Stimulated activated naive CD8-positive, alpha-beta T cell treated with anti-CD3 and anti-CD28 coated beads, Interleukin-15, Interleukin-2, amounts not matched to agents 100 ng/mL and 50 ng/mL, for 24 hours (primary cell): Measurements from ENCODE around the gene TAB2.

Experiments used
- H3K27ac Mint-ChIP-seq: one replicate; pipeline ENCODE4 v1.8.0; 2021; ENCODE audit warnings: mild to moderate bottlenecking, mixed read lengths
- H3K27me3 Mint-ChIP-seq: one replicate; pipeline ENCODE4 v1.8.0; 2021; ENCODE audit warnings: mixed read lengths
- H3K36me3 Mint-ChIP-seq: one replicate; pipeline ENCODE4 v1.8.0; 2021; ENCODE audit warnings: low read depth, mixed read lengths
- H3K4me1 Mint-ChIP-seq: one replicate; pipeline ENCODE4 v1.8.0; 2021; ENCODE audit warnings: low read depth, mixed read lengths
- H3K4me3 Mint-ChIP-seq: one replicate; pipeline ENCODE4 v1.8.0; 2021; ENCODE audit warnings: mild to moderate bottlenecking, mixed read lengths
- H3K9me3 Mint-ChIP-seq: one replicate; pipeline ENCODE4 v1.8.0; 2021; ENCODE audit warnings: mixed read lengths

TAB2 gene, protein sequence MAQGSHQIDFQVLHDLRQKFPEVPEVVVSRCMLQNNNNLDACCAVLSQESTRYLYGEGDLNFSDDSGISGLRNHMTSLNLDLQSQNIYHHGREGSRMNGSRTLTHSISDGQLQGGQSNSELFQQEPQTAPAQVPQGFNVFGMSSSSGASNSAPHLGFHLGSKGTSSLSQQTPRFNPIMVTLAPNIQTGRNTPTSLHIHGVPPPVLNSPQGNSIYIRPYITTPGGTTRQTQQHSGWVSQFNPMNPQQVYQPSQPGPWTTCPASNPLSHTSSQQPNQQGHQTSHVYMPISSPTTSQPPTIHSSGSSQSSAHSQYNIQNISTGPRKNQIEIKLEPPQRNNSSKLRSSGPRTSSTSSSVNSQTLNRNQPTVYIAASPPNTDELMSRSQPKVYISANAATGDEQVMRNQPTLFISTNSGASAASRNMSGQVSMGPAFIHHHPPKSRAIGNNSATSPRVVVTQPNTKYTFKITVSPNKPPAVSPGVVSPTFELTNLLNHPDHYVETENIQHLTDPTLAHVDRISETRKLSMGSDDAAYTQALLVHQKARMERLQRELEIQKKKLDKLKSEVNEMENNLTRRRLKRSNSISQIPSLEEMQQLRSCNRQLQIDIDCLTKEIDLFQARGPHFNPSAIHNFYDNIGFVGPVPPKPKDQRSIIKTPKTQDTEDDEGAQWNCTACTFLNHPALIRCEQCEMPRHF

DNA sequence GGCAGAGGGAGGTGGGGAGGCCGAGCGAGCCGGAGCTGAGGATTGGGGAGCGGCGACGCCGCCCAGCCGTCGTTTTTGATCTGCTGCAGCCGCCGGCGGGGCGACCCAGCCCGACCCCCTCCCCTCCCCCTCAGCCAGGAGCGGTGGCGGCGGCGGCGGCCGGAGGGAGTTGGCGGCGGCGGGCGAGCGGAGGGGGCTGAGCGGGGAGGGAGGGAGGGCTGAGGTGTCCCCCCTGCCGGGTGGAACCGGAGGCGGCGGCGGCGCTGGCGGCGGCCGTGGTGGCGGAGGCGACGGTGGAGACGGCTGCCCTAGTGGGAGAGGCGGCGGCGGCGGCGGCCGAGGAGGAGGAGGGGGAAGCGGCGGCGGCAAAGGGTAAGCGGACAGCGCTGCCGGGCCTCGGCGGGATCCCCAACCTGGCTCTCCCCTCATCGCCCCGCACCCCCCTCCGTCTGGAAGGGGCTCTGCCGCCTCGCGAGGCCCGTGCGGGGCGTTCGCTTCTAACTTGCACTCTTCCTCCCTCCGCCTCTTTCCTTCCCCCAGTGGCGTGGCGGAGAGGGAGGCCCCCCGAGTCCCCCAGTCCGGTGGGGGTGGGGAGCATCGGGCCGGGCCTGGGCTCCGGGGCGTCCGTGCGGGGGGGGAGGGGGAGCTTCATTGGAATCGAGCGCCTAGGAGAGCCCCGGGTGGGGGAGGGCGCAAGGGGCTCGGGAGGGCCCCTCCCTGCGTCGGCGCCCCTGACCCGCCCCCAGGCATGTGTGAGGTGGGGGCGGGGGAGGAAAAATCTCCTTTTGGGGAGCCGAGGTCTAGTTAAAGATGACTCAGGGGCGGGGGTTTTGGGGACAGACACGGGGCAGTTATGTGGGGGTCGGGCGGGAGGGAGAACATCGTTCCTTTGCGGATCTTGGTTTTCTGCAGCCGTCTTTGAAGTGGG, at the start of gene TAB2:
Gene TAB2 (plus strand): TSS at position 69 of the 928 bp plus-strand sequence. CDS start 52,286 bp downstream, outside the sequence.
- Mint-ChIP-seq H3K27ac (peak within 1 kb of the TSS; percentile 97), H3K36me3 (peaks cover 14% of the 10 kb centered on the region), H3K4me1 (peaks cover 60% of the 10 kb centered on the region)

DNA sequence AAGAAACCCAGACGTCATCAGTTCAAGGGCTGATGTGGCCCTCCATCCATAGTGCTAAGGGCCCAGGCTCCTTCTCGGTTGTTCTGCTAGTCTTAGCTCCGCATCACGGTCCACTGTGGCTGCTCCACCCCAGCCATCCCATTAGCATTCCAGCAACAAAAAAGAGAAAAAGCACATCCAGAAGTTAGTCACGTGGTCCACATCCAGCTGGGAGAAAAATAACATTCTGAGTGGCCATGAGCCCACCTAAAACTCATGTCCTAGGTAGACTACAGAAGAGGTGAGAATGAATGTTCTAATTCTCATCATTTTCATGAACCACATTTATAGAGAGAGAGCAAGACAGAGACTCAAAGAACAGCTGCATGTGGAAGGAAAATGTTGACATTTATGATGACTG, 49.4 kb upstream of the TAB2 start:
- Mint-ChIP-seq H3K27me3 (no peaks in the 10 kb centered on the region), H3K4me1 (peaks cover 60% of the 10 kb centered on the region), H3K36me3 (no peaks in the 10 kb centered on the region), H3K27ac (no peak overlapping the region), H3K9me3 (no peaks in the 10 kb centered on the region), H3K4me3 (no peak overlapping the region)

More for the DNA sequence above, at the start of gene TAB2:
- peak within 1 kb of the TSS; percentile 91 for H3K4me3 Mint-ChIP-seq
- peaks cover 3% of the 10 kb centered on the region for H3K9me3 Mint-ChIP-seq
- H3K27me3 Mint-ChIP-seq = no peaks in the 10 kb centered on the region

DNA sequence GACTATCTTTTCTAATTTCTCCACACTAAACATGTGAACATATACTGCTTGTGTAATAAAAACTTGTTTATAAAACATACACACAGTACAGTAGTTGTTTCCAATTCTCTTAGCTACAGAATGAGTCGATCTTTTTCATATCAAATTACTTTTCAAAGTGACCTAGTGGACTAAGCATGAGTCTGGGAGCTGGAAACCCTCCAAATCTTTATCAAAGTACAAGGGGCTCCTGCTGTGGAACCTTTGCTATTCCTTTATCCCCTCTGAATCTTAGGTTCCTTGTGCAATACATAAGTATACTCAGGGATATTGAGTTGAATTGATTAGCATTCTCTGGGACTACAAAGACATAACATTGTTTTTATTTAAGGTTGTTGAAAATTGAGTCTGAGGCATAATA, 48.7 kb upstream of the TAB2 start:
- Mint-ChIP-seq H3K4me1 (peaks cover 66% of the 10 kb centered on the region), H3K36me3 (no peaks in the 10 kb centered on the region), H3K27ac (no peak overlapping the region)

DNA sequence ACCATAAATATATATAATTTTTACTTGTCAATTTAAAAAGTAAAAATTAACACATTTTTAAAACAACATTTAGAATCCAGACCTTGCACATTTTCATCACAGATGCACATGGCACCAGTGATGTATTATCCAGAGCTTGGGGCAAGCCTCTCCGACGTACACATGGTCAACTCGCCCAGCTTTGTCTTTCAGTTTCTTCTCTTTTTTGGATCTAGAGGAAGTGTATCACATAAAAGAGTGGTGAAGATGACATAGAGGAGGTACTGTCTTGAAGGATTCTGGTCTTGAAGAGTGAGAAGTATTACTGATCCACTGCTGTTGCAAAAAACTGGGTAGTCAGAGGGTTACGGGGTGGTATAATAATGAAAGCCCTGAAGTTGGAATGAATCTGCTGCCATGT, 46.9 kb upstream of the TAB2 start:
- Mint-ChIP-seq H3K27me3 (no peaks in the 10 kb centered on the region), H3K4me1 (peaks cover 62% of the 10 kb centered on the region), H3K4me3 (no peak overlapping the region), H3K9me3 (peaks cover 1% of the 10 kb centered on the region), H3K27ac (peak overlapping the region; percentile 50), H3K36me3 (no peaks in the 10 kb centered on the region)

More for the DNA sequence above, 48.7 kb upstream of the TAB2 start:
- H3K27me3 Mint-ChIP-seq = no peaks in the 10 kb centered on the region
- no peaks in the 10 kb centered on the region for H3K9me3 Mint-ChIP-seq
- H3K4me3 Mint-ChIP-seq = no peak overlapping the region

DNA sequence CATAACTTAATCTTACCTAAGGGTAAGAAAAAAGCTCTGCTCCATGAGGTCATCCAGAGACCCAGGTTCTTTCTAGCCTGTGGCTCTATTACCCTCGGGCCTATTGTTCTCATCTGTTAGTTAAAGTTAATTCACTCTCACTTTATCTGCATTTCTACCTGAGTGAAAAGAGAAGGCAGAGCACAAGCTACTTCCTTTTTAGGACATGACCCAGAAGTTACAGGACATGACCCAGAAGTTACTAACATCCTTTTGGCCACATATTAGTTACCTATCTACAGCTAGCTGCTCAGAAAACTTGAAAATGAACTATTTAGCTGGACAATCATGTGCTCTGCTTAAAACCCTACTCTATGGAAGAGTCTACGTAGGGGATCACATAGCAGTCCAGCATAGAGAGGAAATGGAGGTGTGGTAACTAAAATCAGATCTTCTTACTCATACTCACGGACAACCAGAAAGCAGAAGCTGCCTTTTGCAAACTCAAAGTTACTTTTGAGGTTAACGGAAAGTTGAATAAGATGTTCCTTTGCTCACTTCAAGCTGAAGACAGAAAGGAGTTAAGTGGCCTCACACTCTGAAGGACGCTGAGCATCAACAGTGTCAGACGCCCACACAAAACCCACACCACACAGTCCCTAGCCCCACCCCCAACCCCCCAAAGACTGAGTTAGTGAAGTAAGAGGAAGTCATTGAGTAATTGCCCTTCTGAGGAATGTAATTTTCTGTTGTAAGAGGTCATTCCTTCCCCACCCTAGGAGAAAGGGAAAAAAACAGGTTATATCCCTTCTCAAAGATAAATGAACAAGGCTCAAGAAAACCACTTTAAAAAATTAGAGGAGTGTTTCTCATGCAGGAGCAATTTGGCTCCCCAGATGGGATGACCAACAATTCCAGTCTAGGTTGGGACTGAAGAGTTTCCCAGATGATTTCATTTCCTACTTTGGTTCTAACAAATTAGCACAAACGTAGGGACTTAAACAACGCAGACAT, 45.9 kb upstream of the TAB2 start:
- Mint-ChIP-seq H3K27me3 (no peaks in the 10 kb centered on the region), H3K4me1 (peaks cover 53% of the 10 kb centered on the region), H3K36me3 (no peaks in the 10 kb centered on the region), H3K4me3 (peak overlapping the region; percentile 62), H3K27ac (peak overlapping the region; percentile 93), H3K9me3 (peaks cover 3% of the 10 kb centered on the region)

DNA sequence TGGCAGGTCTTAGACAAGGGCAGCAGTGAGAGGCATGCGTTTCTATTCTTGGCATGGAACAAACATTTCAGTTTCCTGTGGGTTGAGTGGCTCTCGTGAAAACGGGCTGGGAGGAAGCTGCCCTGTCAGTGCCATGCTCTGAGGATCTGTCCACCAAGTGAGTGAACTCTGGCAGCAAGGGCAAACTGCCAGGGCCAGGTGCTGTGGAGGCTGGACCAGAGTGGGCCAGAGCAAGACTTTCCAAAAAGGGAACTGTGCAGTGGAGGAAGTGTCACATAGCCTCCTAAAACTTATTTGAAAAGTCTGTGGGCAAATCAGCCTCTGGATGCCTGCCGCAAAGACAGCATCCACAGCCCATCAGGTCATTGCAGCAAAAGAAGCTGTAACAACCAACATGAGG, 44.2 kb upstream of the TAB2 start:
- Mint-ChIP-seq H3K27me3 (no peaks in the 10 kb centered on the region), H3K36me3 (no peaks in the 10 kb centered on the region), H3K4me3 (no peak overlapping the region), H3K9me3 (peaks cover 3% of the 10 kb centered on the region), H3K27ac (peak overlapping the region; percentile 61), H3K4me1 (peaks cover 59% of the 10 kb centered on the region)

DNA sequence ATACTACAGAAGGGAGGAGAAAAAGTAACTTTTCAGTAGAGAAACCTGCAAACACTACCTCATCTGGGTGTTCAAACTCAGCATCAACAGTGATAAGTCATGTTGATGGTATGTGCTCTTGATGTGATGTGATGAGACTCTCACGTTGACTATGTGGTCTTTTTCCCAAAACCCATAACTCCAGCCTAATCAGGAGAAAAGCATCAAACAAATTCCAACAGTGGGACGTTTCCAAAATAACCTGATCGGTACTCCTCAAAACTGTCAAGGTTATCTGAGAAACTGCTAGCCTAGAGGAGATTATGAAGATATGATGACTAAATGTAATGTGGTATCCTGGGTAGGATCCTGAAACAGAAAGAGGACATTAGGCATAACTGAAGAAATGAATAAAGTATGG, 41.9 kb upstream of the TAB2 start:
- peaks cover 67% of the 10 kb centered on the region for H3K4me1 Mint-ChIP-seq
- H3K9me3 Mint-ChIP-seq = peaks cover 7% of the 10 kb centered on the region
- no peaks in the 10 kb centered on the region for H3K27me3 Mint-ChIP-seq
- H3K27ac Mint-ChIP-seq = no peak overlapping the region
- H3K4me3 Mint-ChIP-seq = no peak overlapping the region
- no peaks in the 10 kb centered on the region for H3K36me3 Mint-ChIP-seq

DNA sequence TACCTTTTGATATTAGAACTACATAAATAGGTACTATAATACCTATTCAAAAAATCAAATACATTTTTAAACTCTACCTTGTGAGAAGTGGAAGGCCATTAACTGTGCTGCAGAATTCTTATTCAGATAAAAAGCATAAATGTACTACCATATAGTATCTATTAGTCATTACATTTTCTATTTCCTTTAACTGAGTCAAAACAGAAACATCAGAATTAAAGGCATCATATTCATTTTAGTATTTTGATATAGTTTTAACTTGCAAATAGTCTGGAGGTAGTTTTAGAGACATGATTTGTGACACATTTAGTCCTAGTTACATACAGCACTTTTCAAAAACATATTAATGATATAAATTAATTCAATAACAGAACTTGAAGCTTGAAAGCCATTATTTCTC, 39.9 kb upstream of the TAB2 start:
- no peak overlapping the region for H3K27ac Mint-ChIP-seq
- peaks cover 47% of the 10 kb centered on the region for H3K4me1 Mint-ChIP-seq
- peaks cover 7% of the 10 kb centered on the region for H3K9me3 Mint-ChIP-seq
- H3K27me3 Mint-ChIP-seq = no peaks in the 10 kb centered on the region
- H3K36me3 Mint-ChIP-seq = no peaks in the 10 kb centered on the region
- H3K4me3 Mint-ChIP-seq = no peak overlapping the region

DNA sequence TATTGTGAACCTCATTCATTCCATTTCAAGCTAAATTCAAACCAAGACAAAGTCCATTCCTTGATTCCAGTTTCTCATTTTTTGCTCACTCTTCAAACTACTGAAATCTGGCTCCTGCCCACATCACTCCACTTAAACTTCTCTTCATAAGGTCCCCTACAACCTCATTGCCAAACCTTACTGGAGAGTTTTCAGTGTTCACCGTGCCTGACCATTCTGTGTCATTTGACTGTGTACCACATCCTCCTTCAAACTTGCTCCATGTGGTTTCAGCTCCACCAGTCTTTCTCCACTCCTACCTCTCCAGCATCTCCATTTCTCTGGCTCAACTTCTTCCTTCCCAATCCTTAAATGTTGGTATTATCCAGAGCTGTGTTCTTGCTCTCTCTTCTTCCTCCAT, 38.5 kb upstream of the TAB2 start:
- no peak overlapping the region for H3K27ac Mint-ChIP-seq
- no peaks in the 10 kb centered on the region for H3K27me3 Mint-ChIP-seq
- peaks cover 33% of the 10 kb centered on the region for H3K4me1 Mint-ChIP-seq
- peaks cover 7% of the 10 kb centered on the region for H3K9me3 Mint-ChIP-seq
- no peaks in the 10 kb centered on the region for H3K36me3 Mint-ChIP-seq
- H3K4me3 Mint-ChIP-seq = no peak overlapping the region

DNA sequence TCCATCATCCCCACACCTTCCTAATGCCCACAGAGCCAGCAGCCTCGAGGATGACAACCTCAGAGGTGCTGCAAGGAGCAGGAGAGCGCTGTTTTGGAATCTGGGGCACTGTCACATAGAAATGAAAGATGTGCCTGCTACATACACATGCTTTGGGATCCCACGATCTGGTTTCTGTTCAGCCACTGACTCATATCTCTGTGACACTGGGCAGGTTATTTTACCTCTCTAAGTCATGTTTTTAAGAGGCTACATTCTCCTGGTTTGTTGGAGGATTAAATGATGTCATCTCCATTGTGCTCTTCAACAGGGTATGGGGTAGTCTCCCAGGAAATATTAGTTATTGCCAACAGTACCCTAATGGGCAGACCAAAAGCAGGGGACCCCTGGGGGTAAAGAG, 32.6 kb upstream of the TAB2 start:
- Mint-ChIP-seq H3K4me1 (peaks cover 19% of the 10 kb centered on the region), H3K36me3 (no peaks in the 10 kb centered on the region), H3K27ac (no peak overlapping the region), H3K9me3 (no peaks in the 10 kb centered on the region), H3K27me3 (no peaks in the 10 kb centered on the region), H3K4me3 (no peak overlapping the region)

DNA sequence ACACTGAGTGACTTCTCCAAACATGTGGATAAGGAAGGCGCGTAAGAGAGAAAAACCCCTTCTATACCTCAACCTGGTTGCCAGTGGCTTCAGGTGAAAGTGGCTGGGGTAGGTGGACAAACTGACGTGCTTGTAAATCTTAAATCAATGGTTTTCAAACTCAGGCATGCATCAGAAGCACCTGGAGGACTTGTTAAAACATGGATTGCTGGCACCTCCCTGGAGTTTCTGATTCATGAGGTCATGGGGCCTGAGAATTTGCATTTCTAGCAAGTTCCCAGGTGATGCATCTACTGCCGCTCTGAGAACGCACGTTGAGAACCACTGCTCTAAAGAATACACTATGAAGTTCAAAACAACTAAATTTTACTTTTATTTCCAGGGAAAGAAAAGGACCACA, 31.9 kb upstream of the TAB2 start:
- Mint-ChIP-seq H3K27me3 (no peaks in the 10 kb centered on the region), H3K27ac (no peak overlapping the region), H3K4me3 (no peak overlapping the region), H3K9me3 (no peaks in the 10 kb centered on the region), H3K36me3 (no peaks in the 10 kb centered on the region), H3K4me1 (peaks cover 19% of the 10 kb centered on the region)

DNA sequence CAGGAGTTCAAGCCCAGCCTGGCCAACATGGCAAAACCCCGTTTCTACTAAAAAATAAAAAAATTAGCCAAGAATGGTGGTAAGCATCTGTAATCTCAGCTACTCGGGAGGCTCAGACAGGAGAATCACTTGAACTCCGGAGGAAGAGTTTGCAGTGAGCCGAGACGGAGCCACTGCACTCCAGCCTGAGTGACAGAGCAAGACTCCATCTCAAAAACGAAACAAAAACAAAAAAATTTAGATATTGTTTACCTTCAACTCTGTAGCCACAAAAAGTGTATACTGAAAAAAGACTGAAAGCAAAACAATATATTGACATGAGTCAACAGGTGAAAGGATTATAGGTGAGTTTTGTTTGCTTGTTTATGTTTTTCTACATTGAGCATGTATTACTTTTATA, 30.6 kb upstream of the TAB2 start:
- Mint-ChIP-seq H3K27ac (no peak overlapping the region), H3K9me3 (no peaks in the 10 kb centered on the region), H3K27me3 (no peaks in the 10 kb centered on the region), H3K4me1 (peaks cover 19% of the 10 kb centered on the region), H3K36me3 (no peaks in the 10 kb centered on the region), H3K4me3 (no peak overlapping the region)

DNA sequence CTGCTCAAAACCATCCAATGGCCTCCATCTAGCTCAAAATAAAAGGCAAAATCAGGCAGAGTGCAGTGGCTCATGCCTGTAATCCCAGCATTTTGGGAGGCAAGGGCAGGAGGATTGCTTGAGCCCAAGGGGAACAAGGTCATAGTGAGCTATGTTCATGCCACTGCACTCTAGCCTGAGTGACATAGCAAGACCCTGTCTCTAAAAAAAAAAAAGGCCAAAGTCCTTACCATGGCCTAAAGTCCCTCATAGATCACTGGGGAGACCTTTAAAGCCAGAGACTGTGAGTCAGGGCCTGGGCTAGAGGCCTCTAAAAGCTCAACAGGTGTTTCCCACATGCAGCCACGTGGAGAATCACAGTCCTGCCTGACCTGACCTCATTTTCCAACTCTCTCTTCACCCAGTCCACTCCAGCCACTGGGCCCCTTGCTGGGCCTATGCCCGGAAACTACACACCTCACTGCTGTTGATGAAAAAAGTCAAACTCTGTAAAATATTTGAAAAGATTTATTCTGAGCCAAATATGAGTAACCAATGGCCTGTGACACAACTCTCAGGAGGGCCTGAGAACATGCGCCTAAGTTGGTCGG, 28.2 kb upstream of the TAB2 start:
- Mint-ChIP-seq H3K4me1 (peaks cover 17% of the 10 kb centered on the region), H3K36me3 (no peaks in the 10 kb centered on the region), H3K4me3 (no peak overlapping the region), H3K27me3 (no peaks in the 10 kb centered on the region), H3K27ac (no peak overlapping the region), H3K9me3 (no peaks in the 10 kb centered on the region)
